HL-60 (cell line): ENCODE data around the gene PSMD1.

Source experiments
- DNase-seq, 2 experiments: peaks; one replicate each; pipeline ENCODE4 v3.0.0-alpha.2; 2010 to 2020; ENCODE audit warnings: low read depth in 1 of 2, low spot score in 1 of 2
- H3K27ac ChIP-seq: fragments of 250-450 bp; sonication (Bioruptor Pico); replicated peaks from 2 replicates; pipeline ENCODE4 v1.5.1; 2020; ENCODE audit warnings: mild to moderate bottlenecking, moderate library complexity
- H3K27me3 ChIP-seq: fragments of 250-450 bp; sonication (Bioruptor Pico); 2 replicates; pipeline ENCODE4 v1.5.1; 2021; ENCODE audit warnings: mild to moderate bottlenecking, moderate library complexity; ENCODE audit not compliant: insufficient read depth, poor library complexity, severe bottlenecking
- H3K4me3 ChIP-seq: replicated peaks from 2 replicates; pipeline ENCODE4 v1.5.1; 2011; ENCODE audit warnings: mild to moderate bottlenecking, control low read depth, low read length; ENCODE audit not compliant: insufficient read depth
- CTCF ChIP-seq: IDR thresholded peaks from one replicate; pipeline ENCODE4 v1.5.1; 2011; ENCODE audit warnings: low read length, control low read depth, inconsistent platforms; ENCODE audit not compliant: insufficient read depth
- GABPA ChIP-seq: IDR thresholded peaks from 2 replicates; pipeline ENCODE4 v1.6.1; 2012; ENCODE audit warnings: low read depth
- POLR2AphosphoS5 ChIP-seq: IDR thresholded peaks from 2 replicates; pipeline ENCODE4 v1.6.1; 2012; ENCODE audit warnings: low read depth
- SPI1 ChIP-seq: IDR thresholded peaks from 2 replicates; pipeline ENCODE4 v1.6.1; 2012; ENCODE audit warnings: low read depth, mild to moderate bottlenecking, borderline replicate concordance
- TF ChIP-seq, protein P1 (sequence below): IDR thresholded peaks from 2 replicates; pipeline ENCODE4 v1.6.1; 2012; ENCODE audit warnings: low read depth; ENCODE audit not compliant: insufficient replicate concordance

PSMD1 gene

DNA sequence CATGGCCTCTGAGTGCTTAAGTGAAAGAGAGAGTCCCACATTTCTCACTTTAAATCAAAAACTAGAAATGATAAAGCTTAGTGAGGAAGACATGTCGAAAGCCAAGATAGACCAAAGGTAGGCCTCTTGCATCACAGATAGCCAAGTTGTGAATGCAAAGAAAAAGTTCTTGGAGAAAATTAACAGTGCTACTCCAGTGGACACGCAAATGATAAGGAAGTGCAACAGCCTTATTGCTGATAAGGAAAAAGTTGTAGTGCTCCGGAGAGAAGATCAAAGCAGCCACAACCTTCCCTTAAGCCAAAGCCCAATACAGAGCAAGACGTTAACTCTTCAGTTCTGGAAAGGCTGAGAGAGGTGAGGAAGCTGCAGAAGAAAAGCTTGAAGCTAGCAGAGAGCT lies 32.1 kb downstream of the PSMD1 start:
- H3K4me3 ChIP-seq, result no peak overlapping the region
- H3K27me3 ChIP-seq, result no peaks in the 10 kb centered on the region
- no peak for TF ChIP-seq GABPA
- TF ChIP-seq POLR2AphosphoS5, result no peak
- TF ChIP-seq CTCF, result no peak
- no peak for TF ChIP-seq SPI1
- TF ChIP-seq, protein P1, sequence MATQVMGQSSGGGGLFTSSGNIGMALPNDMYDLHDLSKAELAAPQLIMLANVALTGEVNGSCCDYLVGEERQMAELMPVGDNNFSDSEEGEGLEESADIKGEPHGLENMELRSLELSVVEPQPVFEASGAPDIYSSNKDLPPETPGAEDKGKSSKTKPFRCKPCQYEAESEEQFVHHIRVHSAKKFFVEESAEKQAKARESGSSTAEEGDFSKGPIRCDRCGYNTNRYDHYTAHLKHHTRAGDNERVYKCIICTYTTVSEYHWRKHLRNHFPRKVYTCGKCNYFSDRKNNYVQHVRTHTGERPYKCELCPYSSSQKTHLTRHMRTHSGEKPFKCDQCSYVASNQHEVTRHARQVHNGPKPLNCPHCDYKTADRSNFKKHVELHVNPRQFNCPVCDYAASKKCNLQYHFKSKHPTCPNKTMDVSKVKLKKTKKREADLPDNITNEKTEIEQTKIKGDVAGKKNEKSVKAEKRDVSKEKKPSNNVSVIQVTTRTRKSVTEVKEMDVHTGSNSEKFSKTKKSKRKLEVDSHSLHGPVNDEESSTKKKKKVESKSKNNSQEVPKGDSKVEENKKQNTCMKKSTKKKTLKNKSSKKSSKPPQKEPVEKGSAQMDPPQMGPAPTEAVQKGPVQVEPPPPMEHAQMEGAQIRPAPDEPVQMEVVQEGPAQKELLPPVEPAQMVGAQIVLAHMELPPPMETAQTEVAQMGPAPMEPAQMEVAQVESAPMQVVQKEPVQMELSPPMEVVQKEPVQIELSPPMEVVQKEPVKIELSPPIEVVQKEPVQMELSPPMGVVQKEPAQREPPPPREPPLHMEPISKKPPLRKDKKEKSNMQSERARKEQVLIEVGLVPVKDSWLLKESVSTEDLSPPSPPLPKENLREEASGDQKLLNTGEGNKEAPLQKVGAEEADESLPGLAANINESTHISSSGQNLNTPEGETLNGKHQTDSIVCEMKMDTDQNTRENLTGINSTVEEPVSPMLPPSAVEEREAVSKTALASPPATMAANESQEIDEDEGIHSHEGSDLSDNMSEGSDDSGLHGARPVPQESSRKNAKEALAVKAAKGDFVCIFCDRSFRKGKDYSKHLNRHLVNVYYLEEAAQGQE, result no peak
- no peak overlapping the region for H3K27ac ChIP-seq
- no peak for DNase-seq

DNA sequence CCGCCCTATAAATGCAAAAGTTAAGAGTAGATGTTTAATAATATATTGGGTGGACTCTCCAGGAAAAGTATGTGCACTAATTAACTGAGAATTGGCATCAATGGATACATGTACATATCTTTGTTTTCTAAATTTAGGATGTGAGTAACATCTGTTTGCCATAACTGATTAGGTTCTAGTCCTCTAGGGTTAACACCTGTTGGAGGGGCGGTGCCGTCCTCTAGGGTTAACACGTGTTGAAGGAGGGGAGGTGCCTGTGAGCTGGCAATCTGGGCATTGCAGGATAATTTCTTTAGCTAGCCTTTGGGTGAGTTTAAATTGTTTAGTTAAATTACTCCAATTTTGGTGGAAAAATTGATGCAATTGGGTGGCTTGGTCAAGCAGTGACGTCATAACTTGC lies 37.3 kb downstream of the PSMD1 start:
- Histone ChIP-seq H3K27me3 (no peaks in the 10 kb centered on the region), H3K4me3 (no peak overlapping the region), H3K27ac (no peak overlapping the region)
- TF ChIP-seq, protein P1, result no peak
- TF ChIP-seq CTCF (no peak), SPI1 (no peak), POLR2AphosphoS5 (no peak), GABPA (no peak)
- DNase-seq, result no peak

DNA sequence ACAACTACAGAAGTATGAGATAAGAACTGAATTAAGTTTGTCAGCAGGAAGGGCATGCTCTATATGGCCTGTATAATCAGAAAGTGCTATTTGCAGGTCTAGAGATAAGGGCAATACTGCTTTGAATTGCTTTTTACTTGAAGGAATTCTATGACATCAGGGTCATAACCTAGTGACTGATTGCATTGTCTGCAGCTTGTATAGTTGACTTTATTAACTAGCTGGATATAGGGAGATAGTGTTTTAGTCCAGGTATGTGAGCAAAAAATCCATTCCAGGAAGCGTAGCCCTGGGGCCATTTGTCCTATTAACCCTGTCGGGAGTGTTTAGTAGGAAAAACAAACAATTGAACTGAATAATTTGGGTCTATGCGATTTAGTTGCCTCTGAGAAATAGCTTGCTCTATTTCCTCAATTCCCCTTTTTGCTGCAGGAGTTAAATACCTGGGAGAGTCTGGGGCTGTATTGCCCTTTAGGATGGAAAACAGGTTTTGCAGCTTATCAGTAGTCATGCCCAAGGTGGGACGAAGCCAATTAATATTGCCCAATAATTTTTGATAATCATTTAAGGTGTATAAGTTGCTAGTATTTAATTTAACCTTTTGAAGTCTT lies 38.2 kb downstream of the PSMD1 start:
- DNase-seq, result no peak
- TF ChIP-seq POLR2AphosphoS5 (no peak), CTCF (no peak), GABPA (no peak), SPI1 (no peak)
- TF ChIP-seq, protein P1, result no peak
- H3K27ac ChIP-seq, result no peak overlapping the region
- no peak overlapping the region for H3K4me3 ChIP-seq
- H3K27me3 ChIP-seq, result no peaks in the 10 kb centered on the region
